ENCODE measurements around the gene PPP2R3B.
"Not testable (repeated sequence)": the region's sequence is repeated elsewhere in the genome, so short reads cannot be mapped to it uniquely, and the experiment has no call there.

Gene PPP2R3B

DNA sequence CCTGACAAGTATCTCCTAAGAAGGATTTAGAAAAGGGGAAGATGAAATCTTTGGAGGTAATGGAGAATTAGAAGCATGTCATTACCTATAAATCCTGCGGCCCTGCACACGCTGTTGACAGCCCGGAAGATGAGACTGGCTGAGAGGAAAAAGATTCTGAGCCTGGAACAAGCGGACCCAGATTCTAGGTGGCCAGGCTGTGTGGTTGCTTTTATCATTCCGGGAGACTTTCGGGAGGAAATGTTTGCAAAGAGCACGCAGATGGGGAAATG, 5.8 kb upstream of the PPP2R3B start:
- DNase-seq (ENCODE audit: extremely low spot score) = no peak
- ChIA-PET CTCF (no interaction called here), POLR2A (no interaction called here)
- no peak for TF ChIP-seq ELF4 (IDR thresholded peaks at IDR 0.05)
- TF ChIP-seq SUZ12 (IDR thresholded peaks at IDR 0.05) = no peak
- TF ChIP-seq NFRKB (IDR thresholded peaks at IDR 0.05) = no peak
- TF ChIP-seq ZNF384 (IDR thresholded peaks at IDR 0.05) = no peak
- no peak for TF ChIP-seq LEF1 (IDR thresholded peaks at IDR 0.05; ENCODE audit: borderline replicate concordance)
- no peak for TF ChIP-seq FOXM1 (IDR thresholded peaks at IDR 0.05; ENCODE audit: borderline replicate concordance)
- no peak for TF ChIP-seq ARNT (IDR thresholded peaks at IDR 0.05)
- TF ChIP-seq BHLHE40 (IDR thresholded peaks at IDR 0.05; ENCODE audit: borderline replicate concordance) = no peak
- no peak for TF ChIP-seq HDGF (IDR thresholded peaks at IDR 0.05; ENCODE audit: borderline replicate concordance)
- no peak for TF ChIP-seq FOXK2 (IDR thresholded peaks at IDR 0.05)
- no peak for TF ChIP-seq TARDBP (IDR thresholded peaks at IDR 0.05)
- TF ChIP-seq SP1 (IDR thresholded peaks at IDR 0.05) = no peak
- no peak for TF ChIP-seq FOXA1 (IDR thresholded peaks at IDR 0.05)
- TF ChIP-seq L3MBTL2 (conservative IDR thresholded peaks at IDR 0.05) = no peak
- TF ChIP-seq, protein P1, sequence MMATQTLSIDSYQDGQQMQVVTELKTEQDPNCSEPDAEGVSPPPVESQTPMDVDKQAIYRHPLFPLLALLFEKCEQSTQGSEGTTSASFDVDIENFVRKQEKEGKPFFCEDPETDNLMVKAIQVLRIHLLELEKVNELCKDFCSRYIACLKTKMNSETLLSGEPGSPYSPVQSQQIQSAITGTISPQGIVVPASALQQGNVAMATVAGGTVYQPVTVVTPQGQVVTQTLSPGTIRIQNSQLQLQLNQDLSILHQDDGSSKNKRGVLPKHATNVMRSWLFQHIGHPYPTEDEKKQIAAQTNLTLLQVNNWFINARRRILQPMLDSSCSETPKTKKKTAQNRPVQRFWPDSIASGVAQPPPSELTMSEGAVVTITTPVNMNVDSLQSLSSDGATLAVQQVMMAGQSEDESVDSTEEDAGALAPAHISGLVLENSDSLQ (IDR thresholded peaks at IDR 0.05) = no peak
- no peak for TF ChIP-seq CTBP1 (IDR thresholded peaks at IDR 0.05; ENCODE audit: borderline replicate concordance)

DNA sequence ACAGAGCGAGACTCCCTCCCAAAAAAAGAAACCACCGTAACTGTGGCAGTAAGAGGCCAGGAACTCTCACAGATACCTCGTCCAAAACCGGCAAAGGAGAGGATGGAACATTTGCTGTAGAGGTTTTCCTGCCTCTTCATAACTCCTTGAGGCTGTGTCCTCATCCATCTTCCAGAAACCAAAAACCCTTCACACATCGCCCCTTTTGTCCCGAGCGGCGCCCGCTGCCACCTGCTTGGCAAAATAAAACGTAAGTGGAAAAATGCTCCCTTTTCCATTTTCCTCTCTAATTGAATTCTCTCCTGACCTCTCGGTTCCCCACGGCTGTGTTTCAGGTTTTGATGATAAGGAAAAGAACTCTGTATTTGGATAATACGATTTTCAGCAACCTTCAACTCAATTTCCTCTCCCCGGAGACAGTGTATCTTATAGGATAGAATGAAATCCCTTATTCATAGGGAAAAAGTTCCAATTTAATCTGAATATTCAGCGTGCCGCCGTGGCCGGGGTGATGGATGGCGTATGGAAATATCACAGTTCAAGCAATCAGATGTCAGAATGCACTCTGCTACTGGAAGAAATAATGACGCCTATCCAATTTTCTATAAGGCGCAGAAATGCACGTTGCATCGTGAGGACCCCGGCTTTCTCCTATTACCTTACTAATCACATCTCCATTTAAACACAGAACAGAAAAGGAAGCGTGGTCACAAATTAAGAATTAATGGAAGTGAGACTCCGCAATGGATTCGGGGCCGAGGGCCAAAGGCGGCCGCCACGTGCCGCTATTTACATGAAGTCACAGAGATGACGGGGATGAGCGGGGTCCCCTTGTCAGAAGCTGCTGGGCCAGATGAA, 5.2 kb upstream of the PPP2R3B start:
- ChIA-PET POLR2A (no interaction called here), CTCF (no interaction called here)
- DNase-seq (ENCODE audit: extremely low spot score) = no peak
- TF ChIP-seq, protein P1 (IDR thresholded peaks at IDR 0.05) = no peak
- TF ChIP-seq ELF4 (IDR thresholded peaks at IDR 0.05) = no peak

DNA sequence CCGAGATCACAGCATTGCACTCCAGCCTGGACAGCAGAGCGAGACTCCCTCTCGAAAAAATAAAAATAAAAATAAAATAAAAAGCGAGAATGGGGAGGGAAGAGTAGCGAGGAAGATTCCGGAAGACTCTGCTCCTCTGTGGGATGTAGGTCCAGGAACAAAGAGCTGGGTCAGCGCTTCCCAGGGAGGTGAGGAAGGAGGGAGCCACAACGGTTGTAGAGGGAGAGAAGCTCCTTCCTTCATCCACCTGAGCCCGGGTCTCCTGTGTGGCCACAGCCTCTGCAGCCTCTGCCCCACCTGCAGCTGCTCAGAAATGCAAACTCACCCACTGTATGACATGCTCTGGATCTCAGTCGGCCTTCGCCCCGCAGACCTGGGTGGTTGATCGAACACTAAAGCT, 3.8 kb upstream of the PPP2R3B start:
- CTCF ChIA-PET = no interaction called here
- TF ChIP-seq NFRKB (IDR thresholded peaks at IDR 0.05) (no peak), FOXM1 (IDR thresholded peaks at IDR 0.05; ENCODE audit: borderline replicate concordance) (no peak), L3MBTL2 (conservative IDR thresholded peaks at IDR 0.05) (no peak), ZNF384 (IDR thresholded peaks at IDR 0.05) (no peak), TARDBP (IDR thresholded peaks at IDR 0.05) (no peak)
- POLR2A ChIA-PET = no interaction called here

DNA sequence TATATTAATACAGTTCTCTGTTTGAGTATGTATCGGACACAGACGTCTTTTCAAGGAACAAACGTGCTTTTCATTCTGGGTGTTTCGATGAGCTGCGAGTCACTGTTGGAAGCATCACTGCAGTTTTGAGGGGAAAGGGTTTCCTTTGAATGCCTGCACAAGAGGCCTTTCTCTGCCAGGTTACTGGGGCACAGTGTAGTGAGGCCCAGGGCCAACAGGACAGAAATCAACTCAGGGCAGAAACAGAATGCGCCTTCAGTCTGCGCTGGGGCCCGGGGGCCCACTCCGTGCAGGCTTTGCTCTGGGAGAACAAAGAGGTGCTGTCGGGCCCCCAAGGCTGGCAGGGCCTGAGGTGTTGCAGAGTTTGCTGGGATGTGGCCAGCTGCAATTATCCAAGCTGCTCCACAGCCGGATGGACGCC, 2.3 kb upstream of the PPP2R3B start:
- POLR2A ChIA-PET = no interaction called here
- no peak for DNase-seq (ENCODE audit: extremely low spot score)
- no peak for TF ChIP-seq L3MBTL2 (conservative IDR thresholded peaks at IDR 0.05)
- no peak for TF ChIP-seq TARDBP (IDR thresholded peaks at IDR 0.05)
- TF ChIP-seq FOXA1 (IDR thresholded peaks at IDR 0.05) = no peak
- no peak for TF ChIP-seq FOXK2 (IDR thresholded peaks at IDR 0.05)
- TF ChIP-seq LEF1 (IDR thresholded peaks at IDR 0.05; ENCODE audit: borderline replicate concordance) = no peak
- TF ChIP-seq SUZ12 (IDR thresholded peaks at IDR 0.05) = no peak
- no peak for TF ChIP-seq BHLHE40 (IDR thresholded peaks at IDR 0.05; ENCODE audit: borderline replicate concordance)
- no peak for TF ChIP-seq FOXM1 (IDR thresholded peaks at IDR 0.05; ENCODE audit: borderline replicate concordance)
- TF ChIP-seq CTBP1 (IDR thresholded peaks at IDR 0.05; ENCODE audit: borderline replicate concordance) = no peak
- no peak for TF ChIP-seq SP1 (IDR thresholded peaks at IDR 0.05)
- TF ChIP-seq ELF4 (IDR thresholded peaks at IDR 0.05) = no peak
- no peak for TF ChIP-seq HDGF (IDR thresholded peaks at IDR 0.05; ENCODE audit: borderline replicate concordance)
- TF ChIP-seq, protein P1 (IDR thresholded peaks at IDR 0.05) = no peak
- CTCF ChIA-PET = no interaction called here

More for the DNA sequence above, 3.8 kb upstream of the PPP2R3B start:
- no peak for DNase-seq (ENCODE audit: extremely low spot score)

DNA sequence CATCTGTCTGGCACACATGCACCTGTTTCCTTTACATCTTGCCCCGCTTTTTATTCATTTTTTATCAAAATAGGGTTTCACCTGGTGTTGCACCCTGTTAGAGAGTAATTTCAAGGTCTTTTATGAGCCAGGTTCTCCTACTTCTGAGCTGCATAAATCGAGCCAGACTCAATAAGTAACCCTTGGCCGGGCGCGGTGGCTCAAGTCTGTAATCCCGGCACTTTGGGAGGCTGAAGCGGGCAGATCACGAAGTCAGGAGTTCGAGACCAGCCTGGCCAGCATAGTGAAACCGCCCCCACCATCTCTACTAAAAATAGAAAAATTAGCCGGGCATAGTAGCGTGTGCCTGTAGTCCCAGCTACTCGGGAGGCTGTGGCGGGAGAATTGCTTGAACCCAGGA, 1.0 kb upstream of the PPP2R3B start:
- TF ChIP-seq NFRKB (IDR thresholded peaks at IDR 0.05) = no peak
- no peak for TF ChIP-seq LEF1 (IDR thresholded peaks at IDR 0.05; ENCODE audit: borderline replicate concordance)
- TF ChIP-seq FOXA1 (IDR thresholded peaks at IDR 0.05) = no peak
- ChIA-PET CTCF (no interaction called here), POLR2A (no interaction called here)
- no peak for DNase-seq (ENCODE audit: extremely low spot score)

DNA sequence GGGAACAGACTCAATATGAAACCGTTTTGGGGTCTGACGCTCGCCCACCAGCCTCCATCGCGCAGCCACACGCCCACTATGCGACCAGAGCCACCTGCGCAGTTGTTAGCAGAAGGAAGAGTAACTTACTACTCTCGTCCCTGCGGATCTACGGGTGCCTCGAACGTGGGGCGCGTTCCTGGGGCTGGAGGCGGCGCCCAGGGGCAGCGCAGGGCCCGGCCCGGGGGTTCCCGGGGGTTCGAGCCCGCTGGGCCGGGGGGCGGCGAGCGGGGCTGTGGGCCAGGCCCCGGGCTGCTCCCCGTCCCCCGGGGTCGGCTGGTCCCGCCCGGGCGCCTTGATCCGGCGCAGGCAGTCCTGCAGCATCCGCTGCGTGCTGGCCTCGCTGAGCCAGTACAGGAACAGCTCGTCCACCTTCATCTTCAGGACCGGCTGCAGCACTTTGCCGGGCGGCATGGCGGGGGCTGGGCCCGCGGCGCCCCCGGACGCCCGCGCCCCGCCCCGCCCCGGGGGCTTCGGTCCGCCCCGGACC, 404 bp downstream of the PPP2R3B start:
- ChIA-PET CTCF (no interaction called here), POLR2A (no interaction called here)
- DNase-seq (ENCODE audit: extremely low spot score) = no peak

DNA sequence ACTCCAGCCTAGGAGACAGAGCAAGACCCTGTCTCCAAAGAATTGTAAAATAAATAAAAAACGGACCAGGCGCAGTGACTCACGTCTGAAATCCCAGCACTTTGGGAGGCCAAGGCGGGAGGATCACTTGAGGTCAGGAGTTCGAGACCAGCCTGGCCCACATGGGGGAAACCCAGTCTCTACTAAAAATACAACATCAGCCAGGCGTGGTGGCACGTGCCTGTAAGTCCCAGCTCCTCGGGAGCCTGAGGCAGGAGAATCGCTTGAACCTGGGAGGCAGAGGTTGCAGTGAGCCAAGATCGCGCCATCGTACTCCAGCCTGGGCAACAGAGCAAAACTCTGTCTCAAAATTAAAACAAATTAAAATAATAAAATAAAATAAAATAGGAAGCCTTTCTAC, 971 bp downstream of the PPP2R3B start:
- DNase-seq (ENCODE audit: extremely low spot score); POLR2A ChIA-PET; CTCF ChIA-PET: not testable (repeated sequence)
- TF ChIP-seq L3MBTL2 (conservative IDR thresholded peaks at IDR 0.05) = peak; percentile 41; the same call in 1 of the 2 replicates

More for the DNA sequence above, 404 bp downstream of the PPP2R3B start:
- TF ChIP-seq SUZ12 (IDR thresholded peaks at IDR 0.05) = no peak
- TF ChIP-seq BHLHE40 (IDR thresholded peaks at IDR 0.05; ENCODE audit: borderline replicate concordance) = no peak
- no peak for TF ChIP-seq ELF4 (IDR thresholded peaks at IDR 0.05)
- no peak for TF ChIP-seq SP1 (IDR thresholded peaks at IDR 0.05)
- TF ChIP-seq TARDBP (IDR thresholded peaks at IDR 0.05) = no peak
- no peak for TF ChIP-seq L3MBTL2 (conservative IDR thresholded peaks at IDR 0.05)
